ENCODE measurements around the gene RSPH6A.
"Not testable (repeated sequence)": the region's sequence is repeated elsewhere in the genome, so short reads cannot be mapped to it uniquely, and the experiment has no call there.

RSPH6A gene

GRCh38 chr19:45801603-45802175 lies 13.4 kb downstream of the RSPH6A start:
- Histone ChIP-seq H3K4me3 (ENCODE audit: low read depth in 1 of 2, low read length in 2 of 2) (no peak overlapping the region), H3K9me3 (ENCODE audit: control insufficient read depth in 1 of 2, low read length in 2 of 2) (no peaks in the 10 kb centered on the region), H3K27ac (ENCODE audit: low read depth, low read length) (no peak overlapping the region), H3K9ac (ENCODE audit: low read depth in 1 of 2, low read length in 2 of 2) (no peak overlapping the region), H3K4me1 (ENCODE audit: control insufficient read depth in 1 of 2, insufficient read depth in 2 of 2, low read length in 2 of 2) (no peaks in the 10 kb centered on the region), H3K36me3 (ENCODE audit: control insufficient read depth in 1 of 2, insufficient read depth in 2 of 2, low read length in 2 of 2) (no peaks in the 10 kb centered on the region), H3K27me3 (ENCODE audit: control insufficient read depth in 1 of 2, insufficient read depth in 2 of 2, low read length in 2 of 2) (peaks cover 0 to 5% of the 10 kb centered on the region in 2 donors)

- Histone ChIP-seq H3K27me3 (ENCODE audit: control insufficient read depth in 1 of 2, insufficient read depth in 2 of 2, low read length in 2 of 2) (peaks cover 0 to 5% of the 10 kb centered on the region in 2 donors), H3K4me1 (ENCODE audit: control insufficient read depth in 1 of 2, insufficient read depth in 2 of 2, low read length in 2 of 2) (no peaks in the 10 kb centered on the region), H3K36me3 (ENCODE audit: control insufficient read depth in 1 of 2, insufficient read depth in 2 of 2, low read length in 2 of 2) (no peaks in the 10 kb centered on the region), H3K9me3 (ENCODE audit: control insufficient read depth in 1 of 2, low read length in 2 of 2) (no peaks in the 10 kb centered on the region), H3K4me3 (ENCODE audit: low read depth in 1 of 2, low read length in 2 of 2) (no peak overlapping the region), H3K9ac (ENCODE audit: low read depth in 1 of 2, low read length in 2 of 2) (no peak overlapping the region), H3K27ac (ENCODE audit: low read depth, low read length) (no peak overlapping the region)
Measured at GRCh38 chr19:45800070-45800553, 15.0 kb downstream of the RSPH6A start.

GRCh38 chr19:45799541-45799940 lies 15.6 kb downstream of the RSPH6A start:
- not testable (repeated sequence) for H3K36me3 ChIP-seq (ENCODE audit: control insufficient read depth in 1 of 2, insufficient read depth in 2 of 2, low read length in 2 of 2); H3K27me3 ChIP-seq (ENCODE audit: control insufficient read depth in 1 of 2, insufficient read depth in 2 of 2, low read length in 2 of 2); H3K4me3 ChIP-seq (ENCODE audit: low read depth in 1 of 2, low read length in 2 of 2); H3K4me1 ChIP-seq (ENCODE audit: control insufficient read depth in 1 of 2, insufficient read depth in 2 of 2, low read length in 2 of 2); H3K9ac ChIP-seq (ENCODE audit: low read depth in 1 of 2, low read length in 2 of 2); H3K27ac ChIP-seq (ENCODE audit: low read depth, low read length); H3K9me3 ChIP-seq (ENCODE audit: control insufficient read depth in 1 of 2, low read length in 2 of 2)

GRCh38 chr19:45798995-45799517 lies 16.1 kb downstream of the RSPH6A start:
- H3K27ac ChIP-seq (ENCODE audit: low read depth, low read length) = no peak overlapping the region

GRCh38 chr19:45794627-45795026 lies 20.5 kb downstream of the RSPH6A start:
- no peak overlapping the region for H3K9ac ChIP-seq (ENCODE audit: low read depth in 1 of 2, low read length in 2 of 2)
- no peak overlapping the region for H3K4me3 ChIP-seq (ENCODE audit: low read depth in 1 of 2, low read length in 2 of 2)
- no peaks in the 10 kb centered on the region for H3K27me3 ChIP-seq (ENCODE audit: control insufficient read depth in 1 of 2, insufficient read depth in 2 of 2, low read length in 2 of 2)
- peaks cover 16 to 20% of the 10 kb centered on the region in 2 donors for H3K4me1 ChIP-seq (ENCODE audit: control insufficient read depth in 1 of 2, insufficient read depth in 2 of 2, low read length in 2 of 2)
- H3K36me3 ChIP-seq (ENCODE audit: control insufficient read depth in 1 of 2, insufficient read depth in 2 of 2, low read length in 2 of 2) = peaks cover 0 to 4% of the 10 kb centered on the region in 2 donors
- no peaks in the 10 kb centered on the region for H3K9me3 ChIP-seq (ENCODE audit: control insufficient read depth in 1 of 2, low read length in 2 of 2)
- no peak overlapping the region for H3K27ac ChIP-seq (ENCODE audit: low read depth, low read length)

More at GRCh38 chr19:45798995-45799517, 16.1 kb downstream of the RSPH6A start:
- Histone ChIP-seq H3K4me3 (ENCODE audit: low read depth in 1 of 2, low read length in 2 of 2) (no peak overlapping the region), H3K9me3 (ENCODE audit: control insufficient read depth in 1 of 2, low read length in 2 of 2) (no peaks in the 10 kb centered on the region), H3K27me3 (ENCODE audit: control insufficient read depth in 1 of 2, insufficient read depth in 2 of 2, low read length in 2 of 2) (peaks cover 0 to 5% of the 10 kb centered on the region in 2 donors), H3K4me1 (ENCODE audit: control insufficient read depth in 1 of 2, insufficient read depth in 2 of 2, low read length in 2 of 2) (no peaks in the 10 kb centered on the region), H3K9ac (ENCODE audit: low read depth in 1 of 2, low read length in 2 of 2) (no peak overlapping the region), H3K36me3 (ENCODE audit: control insufficient read depth in 1 of 2, insufficient read depth in 2 of 2, low read length in 2 of 2) (no peaks in the 10 kb centered on the region)

GRCh38 chr19:45793876-45794275 lies 21.2 kb downstream of the RSPH6A start:
- Histone ChIP-seq H3K9ac (ENCODE audit: low read depth in 1 of 2, low read length in 2 of 2) (no peak overlapping the region), H3K27me3 (ENCODE audit: control insufficient read depth in 1 of 2, insufficient read depth in 2 of 2, low read length in 2 of 2) (no peaks in the 10 kb centered on the region), H3K36me3 (ENCODE audit: control insufficient read depth in 1 of 2, insufficient read depth in 2 of 2, low read length in 2 of 2) (peaks cover 4 to 7% of the 10 kb centered on the region in 2 donors), H3K4me1 (ENCODE audit: control insufficient read depth in 1 of 2, insufficient read depth in 2 of 2, low read length in 2 of 2) (peaks cover 16 to 20% of the 10 kb centered on the region in 2 donors), H3K27ac (ENCODE audit: low read depth, low read length) (no peak overlapping the region), H3K9me3 (ENCODE audit: control insufficient read depth in 1 of 2, low read length in 2 of 2) (no peaks in the 10 kb centered on the region), H3K4me3 (ENCODE audit: low read depth in 1 of 2, low read length in 2 of 2) (no peak overlapping the region)

- H3K4me3 ChIP-seq (ENCODE audit: low read depth in 1 of 2, low read length in 2 of 2) = peak overlapping the region in 1 of 2 donors; percentile 4
- H3K36me3 ChIP-seq (ENCODE audit: control insufficient read depth in 1 of 2, insufficient read depth in 2 of 2, low read length in 2 of 2) = peaks cover 4 to 12% of the 10 kb centered on the region in 2 donors
- H3K9ac ChIP-seq (ENCODE audit: low read depth in 1 of 2, low read length in 2 of 2) = no peak overlapping the region
- H3K9me3 ChIP-seq (ENCODE audit: control insufficient read depth in 1 of 2, low read length in 2 of 2) = no peaks in the 10 kb centered on the region
- H3K27me3 ChIP-seq (ENCODE audit: control insufficient read depth in 1 of 2, insufficient read depth in 2 of 2, low read length in 2 of 2) = no peaks in the 10 kb centered on the region
- H3K4me1 ChIP-seq (ENCODE audit: control insufficient read depth in 1 of 2, insufficient read depth in 2 of 2, low read length in 2 of 2) = peaks cover 16 to 20% of the 10 kb centered on the region in 2 donors
- H3K27ac ChIP-seq (ENCODE audit: low read depth, low read length) = no peak overlapping the region
Measured at GRCh38 chr19:45793178-45793564, 21.9 kb downstream of the RSPH6A start.

GRCh38 chr19:45792470-45793177 lies 22.5 kb downstream of the RSPH6A start, which contains the start of gene DMWD:
TSS of gene DMWD (minus strand) at chr19:45792845. CDS start at chr19:45792756, 89 bp downstream.
- H3K4me1 ChIP-seq (ENCODE audit: control insufficient read depth in 1 of 2, insufficient read depth in 2 of 2, low read length in 2 of 2) = peaks cover 16 to 20% of the 10 kb centered on the region in 2 donors
- no peaks in the 10 kb centered on the region for H3K9me3 ChIP-seq (ENCODE audit: control insufficient read depth in 1 of 2, low read length in 2 of 2)
- H3K27ac ChIP-seq (ENCODE audit: low read depth, low read length) = no peak within 1 kb of the TSS
- no peaks in the 10 kb centered on the region for H3K27me3 ChIP-seq (ENCODE audit: control insufficient read depth in 1 of 2, insufficient read depth in 2 of 2, low read length in 2 of 2)
- H3K9ac ChIP-seq (ENCODE audit: low read depth in 1 of 2, low read length in 2 of 2) = peak within 1 kb of the TSS; percentile 44 to 74
- H3K36me3 ChIP-seq (ENCODE audit: control insufficient read depth in 1 of 2, insufficient read depth in 2 of 2, low read length in 2 of 2) = peaks cover 4 to 15% of the 10 kb centered on the region in 2 donors
- peak within 1 kb of the TSS; percentile 70 to 77 for H3K4me3 ChIP-seq (ENCODE audit: low read depth in 1 of 2, low read length in 2 of 2)

- Histone ChIP-seq H3K9ac (ENCODE audit: low read depth in 1 of 2, low read length in 2 of 2) (peak overlapping the region; percentile 44 to 74), H3K4me1 (ENCODE audit: control insufficient read depth in 1 of 2, insufficient read depth in 2 of 2, low read length in 2 of 2) (peaks cover 16 to 20% of the 10 kb centered on the region in 2 donors), H3K36me3 (ENCODE audit: control insufficient read depth in 1 of 2, insufficient read depth in 2 of 2, low read length in 2 of 2) (peaks cover 6 to 20% of the 10 kb centered on the region in 2 donors), H3K4me3 (ENCODE audit: low read depth in 1 of 2, low read length in 2 of 2) (peak overlapping the region; percentile 70 to 77), H3K27me3 (ENCODE audit: control insufficient read depth in 1 of 2, insufficient read depth in 2 of 2, low read length in 2 of 2) (no peaks in the 10 kb centered on the region), H3K27ac (ENCODE audit: low read depth, low read length) (no peak overlapping the region), H3K9me3 (ENCODE audit: control insufficient read depth in 1 of 2, low read length in 2 of 2) (no peaks in the 10 kb centered on the region)
Measured at GRCh38 chr19:45791744-45792469, 23.2 kb downstream of the RSPH6A start.

GRCh38 chr19:45790942-45791341 lies 24.2 kb downstream of the RSPH6A start:
- Histone ChIP-seq H3K4me3 (ENCODE audit: low read depth in 1 of 2, low read length in 2 of 2) (no peak overlapping the region), H3K9me3 (ENCODE audit: control insufficient read depth in 1 of 2, low read length in 2 of 2) (no peaks in the 10 kb centered on the region), H3K9ac (ENCODE audit: low read depth in 1 of 2, low read length in 2 of 2) (no peak overlapping the region), H3K4me1 (ENCODE audit: control insufficient read depth in 1 of 2, insufficient read depth in 2 of 2, low read length in 2 of 2) (peaks cover 16 to 20% of the 10 kb centered on the region in 2 donors), H3K36me3 (ENCODE audit: control insufficient read depth in 1 of 2, insufficient read depth in 2 of 2, low read length in 2 of 2) (peaks cover 6 to 29% of the 10 kb centered on the region in 2 donors), H3K27ac (ENCODE audit: low read depth, low read length) (no peak overlapping the region), H3K27me3 (ENCODE audit: control insufficient read depth in 1 of 2, insufficient read depth in 2 of 2, low read length in 2 of 2) (no peaks in the 10 kb centered on the region)
